GM12878 (cell line): ENCODE measurements around the gene CSE1L.

Experiments used
- ATF2 ChIP-seq: IDR thresholded peaks from 2 replicates; pipeline ENCODE4 v1.6.1; 2012; ENCODE audit warnings: low read length, inconsistent platforms
- BACH1 ChIP-seq: fragments of 450-650 bp; IDR thresholded peaks from 2 replicates; pipeline ENCODE4 v1.6.1; 2017; ENCODE audit warnings: mild to moderate bottlenecking, borderline replicate concordance
- EP300 ChIP-seq, 2 experiments: fragments of 150-350 bp in 1 of 2; IDR thresholded peaks; 2 replicates each; pipeline ENCODE4 v1.6.1; 2011 to 2012; ENCODE audit warnings: low read depth in 2 of 2, low read length in 2 of 2, borderline replicate concordance in 1 of 2, improper control_type of control experiment in 1 of 2, inconsistent platforms in 1 of 2; ENCODE audit not compliant: control insufficient read depth in 1 of 2
- NRF1 ChIP-seq: conservative IDR thresholded peaks from 2 replicates; pipeline ENCODE4 v1.6.1; 2011; ENCODE audit warnings: mild to moderate bottlenecking, low read depth, low read length, improper control_type of control experiment
- POLR2A ChIP-seq: IDR thresholded peaks from 2 replicates; pipeline ENCODE4 v1.6.1; 2011; ENCODE audit warnings: low read depth, mild to moderate bottlenecking, low read length
- POLR2AphosphoS5 ChIP-seq: IDR thresholded peaks from 2 replicates; pipeline ENCODE4 v1.6.1; 2011; ENCODE audit warnings: mild to moderate bottlenecking, low read length, inconsistent platforms
- TCF3 ChIP-seq: IDR thresholded peaks from 2 replicates; pipeline ENCODE4 v1.6.1; 2012; ENCODE audit warnings: low read depth, mild to moderate bottlenecking, low read length, borderline replicate concordance; ENCODE audit not compliant: insufficient read depth
- ZZZ3 ChIP-seq: IDR thresholded peaks from 2 replicates; pipeline ENCODE4 v1.6.1; 2011; ENCODE audit warnings: low read depth; ENCODE audit not compliant: control insufficient read depth, insufficient read length
- TF ChIP-seq, protein P1 (sequence below): IDR thresholded peaks from 2 replicates; pipeline ENCODE4 v1.6.1; 2012; ENCODE audit warnings: low read depth, low read length, improper control_type of control experiment
- TF ChIP-seq, protein P2 (sequence below): fragments of 450-650 bp; formaldehyde crosslinking; IDR thresholded peaks from 2 replicates; pipeline ENCODE4 v1.4.0; 2022; ENCODE audit warnings: mild to moderate bottlenecking, moderate library complexity

DNA sequence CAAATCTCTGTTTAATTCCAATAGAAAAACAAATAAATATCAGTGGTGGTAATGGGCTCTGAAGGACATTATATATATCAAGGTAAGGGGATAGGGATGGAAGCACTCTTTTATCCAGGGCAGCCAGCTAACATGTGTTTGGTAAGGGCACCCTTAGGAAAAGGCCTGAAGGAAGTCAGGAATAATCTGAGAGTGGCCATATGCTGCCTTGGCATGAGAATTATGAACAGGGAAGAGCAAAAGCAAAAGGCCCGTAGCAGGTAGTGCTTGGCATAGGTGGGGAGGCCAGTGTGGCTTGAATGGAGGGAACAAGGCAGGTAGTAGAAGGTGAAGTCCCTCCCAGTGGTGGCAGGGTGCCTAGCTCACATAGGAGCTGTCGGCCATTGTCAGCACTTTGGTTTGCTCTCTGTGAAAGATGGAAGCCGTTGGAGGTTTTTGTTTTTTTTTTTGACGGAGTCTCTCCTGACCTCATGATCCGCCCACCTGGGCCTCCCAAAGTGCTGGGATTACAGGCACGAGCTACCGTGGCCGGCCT is 39.6 kb upstream of the CSE1L start:
- no peak for TF ChIP-seq ZZZ3
- TF ChIP-seq NRF1: no peak
- no peak for TF ChIP-seq EP300 (IDR thresholded peaks at IDR 0.05; ENCODE audit: borderline replicate concordance in 1 of 2, control insufficient read depth in 1 of 2, low read depth in 2 of 2, low read length in 2 of 2)
- no peak for TF ChIP-seq POLR2AphosphoS5
- no peak for TF ChIP-seq ATF2
- TF ChIP-seq POLR2A: no peak
- TF ChIP-seq TCF3: no peak
- no peak for TF ChIP-seq BACH1
- TF ChIP-seq, protein P1, sequence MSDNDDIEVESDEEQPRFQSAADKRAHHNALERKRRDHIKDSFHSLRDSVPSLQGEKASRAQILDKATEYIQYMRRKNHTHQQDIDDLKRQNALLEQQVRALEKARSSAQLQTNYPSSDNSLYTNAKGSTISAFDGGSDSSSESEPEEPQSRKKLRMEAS: no peak
- TF ChIP-seq, protein P2, sequence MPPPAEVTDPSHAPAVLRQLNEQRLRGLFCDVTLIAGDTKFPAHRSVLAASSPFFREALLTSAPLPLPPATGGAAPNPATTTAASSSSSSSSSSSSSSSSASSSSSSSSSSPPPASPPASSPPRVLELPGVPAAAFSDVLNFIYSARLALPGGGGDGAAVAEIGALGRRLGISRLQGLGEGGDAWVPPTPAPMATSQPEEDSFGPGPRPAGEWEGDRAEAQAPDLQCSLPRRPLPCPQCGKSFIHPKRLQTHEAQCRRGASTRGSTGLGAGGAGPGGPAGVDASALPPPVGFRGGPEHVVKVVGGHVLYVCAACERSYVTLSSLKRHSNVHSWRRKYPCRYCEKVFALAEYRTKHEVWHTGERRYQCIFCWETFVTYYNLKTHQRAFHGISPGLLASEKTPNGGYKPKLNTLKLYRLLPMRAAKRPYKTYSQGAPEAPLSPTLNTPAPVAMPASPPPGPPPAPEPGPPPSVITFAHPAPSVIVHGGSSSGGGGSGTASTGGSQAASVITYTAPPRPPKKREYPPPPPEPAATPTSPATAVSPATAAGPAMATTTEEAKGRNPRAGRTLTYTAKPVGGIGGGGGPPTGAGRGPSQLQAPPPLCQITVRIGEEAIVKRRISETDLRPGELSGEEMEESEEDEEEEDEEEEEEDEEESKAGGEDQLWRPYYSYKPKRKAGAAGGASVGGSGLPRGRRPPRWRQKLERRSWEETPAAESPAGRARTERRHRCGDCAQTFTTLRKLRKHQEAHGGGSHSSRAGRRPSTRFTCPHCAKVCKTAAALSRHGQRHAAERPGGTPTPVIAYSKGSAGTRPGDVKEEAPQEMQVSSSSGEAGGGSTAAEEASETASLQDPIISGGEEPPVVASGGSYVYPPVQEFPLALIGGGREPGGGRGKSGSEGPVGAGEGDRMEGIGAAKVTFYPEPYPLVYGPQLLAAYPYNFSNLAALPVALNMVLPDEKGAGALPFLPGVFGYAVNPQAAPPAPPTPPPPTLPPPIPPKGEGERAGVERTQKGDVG: no peak
